PFSK-1 (cell line): ENCODE data around the gene SESTD1.

Experiments used
- FOXP2 ChIP-seq: optimal IDR thresholded peaks from 2 replicates; pipeline ENCODE3; 2011; ENCODE audit warnings: borderline replicate concordance, control low read depth, inconsistent platforms; ENCODE audit not compliant: insufficient read depth; ENCODE audit errors: extremely low read length, extremely low read depth
- POLR2AphosphoS5 ChIP-seq: IDR thresholded peaks from 2 replicates; pipeline ENCODE4 v1.6.1; 2012; ENCODE audit warnings: low read depth, mild to moderate bottlenecking, control low read depth, low read length, moderate library complexity
- REST ChIP-seq, 2 experiments: IDR thresholded peaks; 2 replicates each; pipeline versions ENCODE4 v1.6.1 to v1.8.0; 2011 to 2012; ENCODE audit warnings: low read depth in 2 of 2, low read length in 2 of 2, control low read depth in 1 of 2, inconsistent platforms in 1 of 2, mild to moderate bottlenecking in 1 of 2, moderate library complexity in 1 of 2; ENCODE audit not compliant: insufficient read depth in 1 of 2
- SIN3A ChIP-seq: IDR thresholded peaks from 2 replicates; pipeline ENCODE4 v1.6.1; 2012; ENCODE audit warnings: mild to moderate bottlenecking, low read length, moderate library complexity, borderline replicate concordance; ENCODE audit not compliant: insufficient read depth
- TAF1 ChIP-seq: IDR thresholded peaks from 2 replicates; pipeline ENCODE4 v1.6.1; 2012; ENCODE audit warnings: low read length, control low read depth, borderline replicate concordance; ENCODE audit not compliant: insufficient read depth

The SESTD1 gene

DNA sequence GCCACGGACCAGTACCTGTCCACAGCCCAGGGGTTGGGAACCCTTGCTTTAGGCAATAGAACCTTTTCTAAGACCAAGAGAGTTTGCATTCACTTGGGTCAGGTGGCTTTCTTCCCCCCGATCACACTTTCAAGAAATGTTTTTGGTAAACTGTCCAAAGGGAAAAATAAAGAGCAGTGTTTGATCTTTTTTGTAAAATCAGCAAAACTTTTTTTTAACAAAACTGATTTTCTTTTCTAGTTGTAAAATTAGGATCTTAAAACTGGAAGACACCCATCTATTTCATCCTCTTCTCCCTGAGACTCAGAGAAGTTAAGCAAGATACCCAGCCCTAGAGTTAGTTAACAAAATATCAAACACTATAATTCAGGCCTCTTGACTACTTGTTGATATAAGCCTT, 6.1 kb upstream of the SESTD1 start:
- TF ChIP-seq POLR2AphosphoS5, result no peak
- TF ChIP-seq TAF1, result no peak
- no peak for TF ChIP-seq SIN3A
- no peak for TF ChIP-seq REST (IDR thresholded peaks at IDR 0.05; ENCODE audit: insufficient read depth in 1 of 2, low read depth in 2 of 2, low read length in 2 of 2)
- TF ChIP-seq FOXP2, result no peak

DNA sequence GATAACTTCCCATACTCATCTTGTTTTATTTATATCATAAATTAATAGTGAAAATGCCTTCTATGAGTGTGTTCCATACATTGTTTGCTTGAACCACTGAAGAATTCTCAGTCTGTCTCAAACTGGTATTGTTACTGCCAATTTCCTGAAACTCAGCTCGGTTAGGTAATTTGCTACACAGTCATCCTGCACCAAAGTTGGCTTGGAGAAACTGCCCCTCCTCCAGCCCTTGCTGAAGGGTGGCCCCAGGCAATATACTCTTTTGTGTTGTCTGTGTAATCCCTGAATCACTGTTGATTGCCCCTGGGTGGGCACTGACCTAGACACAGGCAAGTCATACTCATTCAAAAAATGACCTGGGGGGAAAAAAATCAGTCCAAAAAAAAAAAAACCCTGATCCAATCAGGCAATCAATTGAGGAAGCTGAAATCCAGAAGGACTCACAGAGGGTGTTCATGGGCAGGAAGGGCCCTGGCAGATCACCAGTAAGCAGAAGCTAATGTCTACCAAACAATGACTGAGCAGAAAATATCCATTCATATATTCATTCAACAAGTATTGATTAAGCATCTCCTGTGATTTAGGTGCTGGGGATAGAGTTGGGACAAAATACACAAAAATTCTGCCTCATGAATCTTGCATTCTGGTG, 3.8 kb upstream of the SESTD1 start:
- TF ChIP-seq TAF1 (no peak), FOXP2 (no peak), REST (IDR thresholded peaks at IDR 0.05; ENCODE audit: insufficient read depth in 1 of 2, low read depth in 2 of 2, low read length in 2 of 2) (no peak), SIN3A (no peak), POLR2AphosphoS5 (no peak)

- TF ChIP-seq POLR2AphosphoS5, result no peak
- no peak for TF ChIP-seq TAF1
- no peak for TF ChIP-seq REST (IDR thresholded peaks at IDR 0.05; ENCODE audit: insufficient read depth in 1 of 2, low read depth in 2 of 2, low read length in 2 of 2)
- TF ChIP-seq FOXP2, result no peak
- TF ChIP-seq SIN3A, result no peak
These were observed 1.6 kb upstream of the SESTD1 start for GRCh38 chr2:179266271-179266670.

- TF ChIP-seq TAF1, result no peak
- no peak for TF ChIP-seq REST (IDR thresholded peaks at IDR 0.05; ENCODE audit: insufficient read depth in 1 of 2, low read depth in 2 of 2, low read length in 2 of 2)
- TF ChIP-seq POLR2AphosphoS5, result no peak
- no peak for TF ChIP-seq SIN3A
These were observed 464 bp upstream of the SESTD1 start for GRCh38 chr2:179265082-179265510.
